VCaP (cell line): ENCODE data around the gene SLC9B2.
A peak's percentile ranks its signal among the peaks of the same experiment; 100 is the strongest.

ENCODE experiments used
- H3K27ac ChIP-seq: fragments of 450-650 bp; 2 replicates; pipeline ENCODE4 v1.5.1; 2017
- TF ChIP-seq, protein P1 (sequence below): fragments of 450-650 bp; conservative IDR thresholded peaks from 2 replicates; pipeline ENCODE4 v1.5.1; 2017; ENCODE audit warnings: mild to moderate bottlenecking, moderate library complexity

The SLC9B2 gene, protein sequence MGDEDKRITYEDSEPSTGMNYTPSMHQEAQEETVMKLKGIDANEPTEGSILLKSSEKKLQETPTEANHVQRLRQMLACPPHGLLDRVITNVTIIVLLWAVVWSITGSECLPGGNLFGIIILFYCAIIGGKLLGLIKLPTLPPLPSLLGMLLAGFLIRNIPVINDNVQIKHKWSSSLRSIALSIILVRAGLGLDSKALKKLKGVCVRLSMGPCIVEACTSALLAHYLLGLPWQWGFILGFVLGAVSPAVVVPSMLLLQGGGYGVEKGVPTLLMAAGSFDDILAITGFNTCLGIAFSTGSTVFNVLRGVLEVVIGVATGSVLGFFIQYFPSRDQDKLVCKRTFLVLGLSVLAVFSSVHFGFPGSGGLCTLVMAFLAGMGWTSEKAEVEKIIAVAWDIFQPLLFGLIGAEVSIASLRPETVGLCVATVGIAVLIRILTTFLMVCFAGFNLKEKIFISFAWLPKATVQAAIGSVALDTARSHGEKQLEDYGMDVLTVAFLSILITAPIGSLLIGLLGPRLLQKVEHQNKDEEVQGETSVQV

DNA sequence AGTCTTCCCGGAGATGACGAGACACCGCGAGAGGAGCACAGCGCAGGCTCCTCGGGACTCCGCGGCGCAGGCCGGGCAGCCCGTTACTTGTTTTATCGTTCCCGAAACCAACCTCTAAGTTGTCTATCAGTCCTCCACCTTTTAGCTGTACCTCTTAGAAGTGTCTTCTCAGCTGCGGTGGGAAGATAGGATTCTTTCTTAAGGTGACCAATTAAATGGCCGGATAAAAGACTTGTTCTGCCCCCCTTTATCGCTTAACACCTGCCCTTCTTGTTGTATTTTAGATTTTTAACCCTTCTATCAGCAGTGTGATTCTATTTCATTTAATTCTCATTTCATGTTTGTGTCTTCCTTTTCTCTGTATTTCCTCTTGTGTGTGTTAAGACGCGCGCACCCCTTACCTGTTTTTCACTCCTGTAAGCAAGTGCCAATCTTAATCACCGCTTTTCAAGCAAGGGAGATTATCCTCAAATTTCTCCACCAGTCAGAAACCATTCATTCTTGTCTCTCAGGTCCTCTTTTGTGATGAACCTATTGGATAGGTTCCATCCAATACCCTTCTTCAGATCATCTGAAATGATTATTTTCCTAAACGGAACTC is at the start of gene SLC9B2:
SLC9B2 (minus strand) TSS at position 15 of the 601 bp plus-strand sequence. CDS start 9,211 bp downstream, outside the sequence.
- H3K27ac ChIP-seq = peak within 1 kb of the TSS; percentile 84
- TF ChIP-seq, protein P1, sequence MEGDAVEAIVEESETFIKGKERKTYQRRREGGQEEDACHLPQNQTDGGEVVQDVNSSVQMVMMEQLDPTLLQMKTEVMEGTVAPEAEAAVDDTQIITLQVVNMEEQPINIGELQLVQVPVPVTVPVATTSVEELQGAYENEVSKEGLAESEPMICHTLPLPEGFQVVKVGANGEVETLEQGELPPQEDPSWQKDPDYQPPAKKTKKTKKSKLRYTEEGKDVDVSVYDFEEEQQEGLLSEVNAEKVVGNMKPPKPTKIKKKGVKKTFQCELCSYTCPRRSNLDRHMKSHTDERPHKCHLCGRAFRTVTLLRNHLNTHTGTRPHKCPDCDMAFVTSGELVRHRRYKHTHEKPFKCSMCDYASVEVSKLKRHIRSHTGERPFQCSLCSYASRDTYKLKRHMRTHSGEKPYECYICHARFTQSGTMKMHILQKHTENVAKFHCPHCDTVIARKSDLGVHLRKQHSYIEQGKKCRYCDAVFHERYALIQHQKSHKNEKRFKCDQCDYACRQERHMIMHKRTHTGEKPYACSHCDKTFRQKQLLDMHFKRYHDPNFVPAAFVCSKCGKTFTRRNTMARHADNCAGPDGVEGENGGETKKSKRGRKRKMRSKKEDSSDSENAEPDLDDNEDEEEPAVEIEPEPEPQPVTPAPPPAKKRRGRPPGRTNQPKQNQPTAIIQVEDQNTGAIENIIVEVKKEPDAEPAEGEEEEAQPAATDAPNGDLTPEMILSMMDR = no peak

DNA sequence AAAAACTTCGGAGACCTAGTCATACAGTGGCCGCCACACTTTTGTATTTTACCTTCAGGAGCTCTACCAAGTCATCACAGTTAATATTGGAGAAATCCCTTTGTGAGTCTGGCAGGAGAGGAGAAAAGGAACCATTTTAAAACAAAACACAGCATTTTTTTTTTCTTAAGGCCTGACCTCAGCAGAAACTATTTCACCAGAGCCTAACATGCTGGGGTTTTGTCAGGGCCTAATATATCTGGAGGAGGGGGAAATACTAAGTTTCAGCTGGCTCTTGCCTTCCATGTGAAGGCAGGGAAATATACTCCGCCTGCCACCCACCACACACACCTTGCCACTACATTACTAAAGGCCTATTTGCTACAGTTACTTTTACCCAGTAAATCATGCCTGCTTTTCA is 49.6 kb upstream of the SLC9B2 start:
- H3K27ac ChIP-seq = no peak overlapping the region
- TF ChIP-seq, protein P1 = no peak

DNA sequence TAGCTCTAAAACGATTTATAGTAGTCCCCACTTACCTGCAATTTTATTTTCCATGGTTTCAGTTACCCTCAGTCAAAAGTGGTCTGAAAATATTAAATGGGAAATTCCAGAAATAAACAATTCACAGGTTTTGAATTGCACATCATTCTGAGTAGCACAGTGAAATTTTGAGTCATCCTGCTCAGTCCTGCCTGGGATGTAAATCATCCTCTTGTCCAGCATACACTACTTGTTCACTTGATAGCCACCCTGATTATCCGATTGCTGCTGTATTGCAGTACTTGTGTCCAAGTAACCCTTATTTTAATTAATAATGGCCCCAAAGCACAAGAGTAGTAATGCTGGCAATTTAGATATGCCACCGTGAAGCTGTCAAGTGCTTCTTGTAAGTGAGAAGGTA is 46.6 kb upstream of the SLC9B2 start:
- no peak overlapping the region for H3K27ac ChIP-seq
- TF ChIP-seq, protein P1 = no peak

DNA sequence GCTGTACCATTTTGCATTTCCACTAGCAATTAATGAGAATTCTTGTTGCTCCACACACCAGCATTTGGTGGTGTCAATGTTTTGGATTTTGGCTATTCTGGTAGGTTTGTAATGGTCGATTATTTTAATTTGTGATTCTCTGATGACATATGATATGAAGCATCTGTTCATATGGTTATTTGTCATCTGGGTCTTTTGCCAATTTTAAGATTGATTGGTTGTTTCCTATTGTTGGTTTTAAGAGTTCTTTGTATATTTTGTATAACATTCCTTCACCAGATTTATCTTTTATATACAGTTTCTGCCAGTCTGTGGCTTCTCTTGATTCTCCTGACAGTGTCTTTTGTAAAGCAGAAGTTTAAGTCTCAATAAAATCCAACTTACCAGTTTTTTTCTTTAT is 41.6 kb upstream of the SLC9B2 start:
- TF ChIP-seq, protein P1 = no peak
- no peak overlapping the region for H3K27ac ChIP-seq

DNA sequence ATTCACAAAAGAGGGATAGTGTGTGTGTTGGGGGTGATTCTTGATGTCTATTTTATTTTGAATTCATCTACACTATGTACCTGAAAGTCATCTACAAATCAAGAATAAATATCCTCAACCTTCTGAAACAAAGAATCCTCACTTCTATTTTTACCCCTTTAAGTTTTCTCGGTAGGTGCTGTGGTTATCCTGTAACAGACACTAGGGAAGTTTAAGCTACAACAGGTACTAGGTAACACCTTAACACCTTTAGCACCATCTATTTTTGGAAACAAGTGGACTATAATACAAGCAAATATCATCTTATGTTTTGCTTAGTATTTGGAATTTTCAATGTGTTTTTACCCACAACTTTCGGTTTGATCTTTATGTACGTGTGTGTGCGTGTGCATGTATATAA is 35.0 kb upstream of the SLC9B2 start:
- TF ChIP-seq, protein P1 = no peak
- H3K27ac ChIP-seq = no peak overlapping the region

DNA sequence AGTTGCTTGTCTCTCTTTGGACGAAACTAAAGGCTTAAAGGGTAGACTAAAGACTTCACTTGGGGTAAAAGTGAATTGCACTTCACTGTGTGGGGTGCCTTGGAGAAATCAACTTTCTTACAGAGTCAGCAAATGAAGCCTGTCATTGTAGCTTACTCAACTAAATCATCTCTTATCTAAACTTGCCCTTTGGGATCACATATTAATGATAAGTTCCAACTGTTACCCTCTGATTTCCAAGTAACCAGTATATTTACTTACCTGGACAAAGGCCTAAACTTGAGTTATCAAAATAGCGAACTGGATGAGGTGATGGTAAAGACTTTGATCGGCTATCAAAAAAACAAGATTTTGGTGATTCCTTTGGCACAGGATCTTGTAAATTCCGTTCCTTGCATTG is 32.0 kb upstream of the SLC9B2 start:
- TF ChIP-seq, protein P1 = no peak
- H3K27ac ChIP-seq = no peak overlapping the region

DNA sequence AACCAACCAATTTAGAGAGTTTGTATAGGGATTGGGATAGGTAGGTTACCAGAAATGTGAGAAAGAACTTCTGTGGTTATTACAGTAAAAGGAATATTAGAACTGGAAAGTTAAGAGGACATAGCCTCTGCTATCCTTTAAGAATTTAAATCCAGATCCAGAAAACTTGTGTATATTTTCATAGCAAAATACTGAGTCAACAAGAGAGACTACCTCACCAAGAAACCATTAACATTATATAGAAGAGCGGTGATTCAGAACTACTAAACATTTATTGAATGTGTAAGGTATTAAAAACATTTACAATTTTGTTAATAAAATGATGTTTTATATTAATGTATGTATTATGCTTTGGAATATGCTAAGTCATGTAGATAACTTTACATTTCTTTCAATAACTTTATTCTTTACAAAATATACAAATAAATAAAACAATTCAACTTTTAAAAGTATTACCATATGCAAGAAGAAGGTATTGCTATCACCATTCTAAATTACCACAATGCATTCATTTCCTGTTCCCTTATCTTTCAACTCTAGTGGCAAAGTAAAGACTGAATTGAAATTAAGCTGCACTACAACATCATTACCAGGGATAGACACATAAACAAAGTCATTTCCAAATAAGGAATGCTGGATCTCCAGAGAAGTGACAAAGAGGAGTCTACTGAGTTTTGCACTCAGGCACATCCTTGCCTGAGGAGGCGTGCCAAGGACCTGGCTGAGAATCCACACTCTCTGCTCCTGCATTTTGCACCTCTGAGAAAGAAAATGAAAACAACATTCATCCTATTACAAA is 29.2 kb upstream of the SLC9B2 start:
- no peak overlapping the region for H3K27ac ChIP-seq
- TF ChIP-seq, protein P1 = no peak
